ENCODE results near the gene USP10. TPM values are rescaled to one million over a fixed set of nuclear protein-coding genes. Genes with fewer than 3 reads are reported as not detected.

The USP10 gene
- polyA plus RNA-seq, 1 donor: 66.5 TPM

- peak in 1 of 2 donors; percentile 79 for DNase-seq
- no peaks in the 10 kb centered on the region for H3K9me3 ChIP-seq (ENCODE audit: control insufficient read depth, low read depth, low read length)
- peak overlapping the region; percentile 79 for H3K27ac ChIP-seq (ENCODE audit: low read length)
- 67% methylated on average over 3 of the region's 17 CpGs for WGBS (ENCODE audit: insufficient coverage, low lambda C conversion rate)
- H3K36me3 ChIP-seq (ENCODE audit: control insufficient read depth, insufficient read depth, low read length): peaks cover 20% of the 10 kb centered on the region
- peaks cover 37% of the 10 kb centered on the region for H3K4me1 ChIP-seq (ENCODE audit: control insufficient read depth, insufficient read depth, low read length)
- no peaks in the 10 kb centered on the region for H3K27me3 ChIP-seq (ENCODE audit: control insufficient read depth, insufficient read depth, low read length)
- no peak overlapping the region for H3K4me3 ChIP-seq (ENCODE audit: low read length)
Observed at GRCh38 chr16:84735849-84736586, 36.2 kb downstream of the USP10 start.

- Histone ChIP-seq H3K4me3 (ENCODE audit: low read length) (no peak overlapping the region), H3K36me3 (ENCODE audit: control insufficient read depth, insufficient read depth, low read length) (peaks cover 31% of the 10 kb centered on the region), H3K9me3 (ENCODE audit: control insufficient read depth, low read depth, low read length) (no peaks in the 10 kb centered on the region), H3K27ac (ENCODE audit: low read length) (peak overlapping the region; percentile 79), H3K4me1 (ENCODE audit: control insufficient read depth, insufficient read depth, low read length) (peaks cover 40% of the 10 kb centered on the region), H3K27me3 (ENCODE audit: control insufficient read depth, insufficient read depth, low read length) (no peaks in the 10 kb centered on the region)
- peak in 1 of 2 donors; percentile 67 for DNase-seq
- no CpG with 5 or more reads among the region's 12 CpGs for WGBS (ENCODE audit: insufficient coverage, low lambda C conversion rate)
Observed at GRCh38 chr16:84737192-84738011, 37.6 kb downstream of the USP10 start.

DNA sequence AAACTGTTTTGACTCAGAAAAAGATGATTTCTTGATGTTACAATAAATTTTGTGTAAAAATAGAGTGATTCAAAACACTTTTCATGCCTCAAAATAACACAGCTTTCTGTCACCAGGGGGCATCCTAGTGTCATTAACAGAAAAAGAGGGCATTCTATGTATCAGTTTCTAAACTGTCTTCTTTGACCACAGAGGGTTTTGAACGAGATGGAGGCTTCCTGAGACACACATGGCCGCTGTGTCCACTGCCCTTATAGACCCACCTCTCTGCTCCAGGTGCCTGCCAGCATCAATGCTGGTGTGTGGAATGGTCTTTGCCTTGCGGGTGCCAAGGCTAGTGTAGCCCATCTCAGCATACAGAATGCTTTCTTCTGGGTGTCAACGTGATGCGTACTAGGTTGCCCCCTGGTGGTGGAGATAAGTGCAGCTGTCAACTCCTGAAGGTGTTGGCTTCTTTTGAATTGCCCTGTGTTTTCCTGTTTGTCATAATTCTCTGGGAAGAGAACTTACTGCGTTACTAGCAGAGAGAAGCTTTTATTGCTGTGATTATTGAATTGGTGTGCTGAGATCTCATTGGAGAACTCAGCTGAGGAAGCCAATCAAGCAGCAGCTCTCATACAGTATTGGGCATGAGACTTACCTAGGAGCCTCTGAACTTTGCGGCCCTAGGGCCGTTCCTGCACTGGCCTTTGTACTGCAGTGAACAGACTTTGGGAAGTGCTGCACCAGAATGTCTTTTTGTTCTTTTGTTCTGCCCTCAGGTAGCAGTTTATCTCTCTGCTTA is 38.6 kb downstream of the USP10 start:
- no CpG with 5 or more reads among the region's 8 CpGs for WGBS (ENCODE audit: insufficient coverage, low lambda C conversion rate)

DNA sequence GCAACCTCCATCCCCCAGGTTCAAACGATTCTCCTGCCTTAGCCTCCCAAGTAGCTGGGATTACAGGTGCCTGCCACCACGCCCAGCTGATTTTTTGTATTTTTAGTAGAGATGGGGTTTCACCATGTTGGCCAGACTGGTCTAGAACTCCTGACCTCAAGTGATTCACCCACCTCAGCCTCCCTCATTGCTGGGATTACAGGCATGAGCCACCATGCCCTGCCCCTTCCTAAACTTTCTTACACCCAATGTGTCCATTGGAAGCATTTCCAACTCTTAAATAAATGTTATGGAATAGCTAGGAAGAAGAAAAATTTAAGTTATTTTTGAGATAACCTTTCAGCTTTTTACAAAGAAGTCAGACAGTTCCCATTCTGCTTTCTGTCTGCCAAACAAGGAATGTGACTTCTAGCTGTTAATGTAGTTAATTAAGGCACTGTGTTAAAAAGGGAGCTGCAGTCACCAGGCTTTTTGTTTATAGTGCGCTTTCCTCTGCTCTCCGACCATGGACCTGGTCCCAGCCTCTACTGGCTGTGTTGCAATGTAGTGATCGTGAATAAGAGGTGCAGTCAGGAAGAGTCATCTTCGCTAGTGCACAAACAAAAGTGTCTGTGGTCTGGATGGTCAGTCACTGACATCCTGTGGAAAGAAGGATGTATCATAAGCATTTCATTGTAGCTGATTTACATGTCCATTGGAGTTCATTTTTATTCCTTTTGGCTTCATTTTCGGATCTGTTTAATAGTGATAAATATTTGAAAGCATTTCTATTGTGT is 39.7 kb downstream of the USP10 start:
- WGBS (ENCODE audit: insufficient coverage, low lambda C conversion rate): 88% methylated on average over 1 of the region's 7 CpGs
- DNase-seq: no peak
- H3K4me3 ChIP-seq (ENCODE audit: low read length): no peak overlapping the region
- no peaks in the 10 kb centered on the region for H3K9me3 ChIP-seq (ENCODE audit: control insufficient read depth, low read depth, low read length)
- no peak overlapping the region for H3K27ac ChIP-seq (ENCODE audit: low read length)
- peaks cover 31% of the 10 kb centered on the region for H3K36me3 ChIP-seq (ENCODE audit: control insufficient read depth, insufficient read depth, low read length)
- no peaks in the 10 kb centered on the region for H3K27me3 ChIP-seq (ENCODE audit: control insufficient read depth, insufficient read depth, low read length)
- H3K4me1 ChIP-seq (ENCODE audit: control insufficient read depth, insufficient read depth, low read length): peaks cover 40% of the 10 kb centered on the region

More for the DNA sequence above, 38.6 kb downstream of the USP10 start:
- Histone ChIP-seq H3K27ac (ENCODE audit: low read length) (peak overlapping the region; percentile 79), H3K4me3 (ENCODE audit: low read length) (no peak overlapping the region), H3K36me3 (ENCODE audit: control insufficient read depth, insufficient read depth, low read length) (peaks cover 36% of the 10 kb centered on the region), H3K9me3 (ENCODE audit: control insufficient read depth, low read depth, low read length) (no peaks in the 10 kb centered on the region), H3K4me1 (ENCODE audit: control insufficient read depth, insufficient read depth, low read length) (peaks cover 40% of the 10 kb centered on the region), H3K27me3 (ENCODE audit: control insufficient read depth, insufficient read depth, low read length) (no peaks in the 10 kb centered on the region)
- DNase-seq: peak; percentile 81 to 83

GRCh38 chr16:84740596-84741116 is 40.9 kb downstream of the USP10 start:
- Histone ChIP-seq H3K4me3 (ENCODE audit: low read length) (no peak overlapping the region), H3K4me1 (ENCODE audit: control insufficient read depth, insufficient read depth, low read length) (peaks cover 36% of the 10 kb centered on the region), H3K27ac (ENCODE audit: low read length) (peak overlapping the region; percentile 0), H3K36me3 (ENCODE audit: control insufficient read depth, insufficient read depth, low read length) (peaks cover 33% of the 10 kb centered on the region), H3K9me3 (ENCODE audit: control insufficient read depth, low read depth, low read length) (no peaks in the 10 kb centered on the region), H3K27me3 (ENCODE audit: control insufficient read depth, insufficient read depth, low read length) (no peaks in the 10 kb centered on the region)
- no CpG with 5 or more reads among the region's 5 CpGs for WGBS (ENCODE audit: insufficient coverage, low lambda C conversion rate)
- DNase-seq: no peak

DNA sequence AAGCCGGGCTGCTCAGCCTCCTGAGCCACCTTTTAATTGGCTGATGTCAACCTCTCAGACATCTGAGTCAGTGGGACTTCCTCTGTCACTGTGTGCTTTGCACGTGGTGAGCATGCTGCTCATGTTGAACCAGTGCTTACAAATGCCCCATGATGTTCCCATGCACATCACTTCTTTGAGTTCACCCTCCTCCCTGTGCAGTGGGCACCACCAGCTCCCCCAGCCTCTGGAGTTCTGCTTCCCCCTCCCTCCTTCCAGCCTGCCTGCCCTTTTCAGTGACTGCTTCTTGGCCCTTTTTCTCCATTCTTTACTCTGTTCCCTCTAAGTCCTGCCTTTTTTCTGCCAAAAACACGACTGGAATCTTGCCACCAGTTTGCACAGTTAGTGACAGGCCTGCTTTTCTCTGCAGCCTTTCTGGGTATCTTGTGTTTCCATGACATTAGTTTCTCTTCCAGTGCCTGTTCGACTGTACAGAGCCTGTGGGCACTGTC is 41.6 kb downstream of the USP10 start:
- no CpG with 5 or more reads among the region's 4 CpGs for WGBS (ENCODE audit: insufficient coverage, low lambda C conversion rate)
- H3K27me3 ChIP-seq (ENCODE audit: control insufficient read depth, insufficient read depth, low read length): no peaks in the 10 kb centered on the region
- H3K27ac ChIP-seq (ENCODE audit: low read length): no peak overlapping the region
- H3K36me3 ChIP-seq (ENCODE audit: control insufficient read depth, insufficient read depth, low read length): peaks cover 38% of the 10 kb centered on the region
- DNase-seq: no peak
- H3K9me3 ChIP-seq (ENCODE audit: control insufficient read depth, low read depth, low read length): no peaks in the 10 kb centered on the region
- peaks cover 32% of the 10 kb centered on the region for H3K4me1 ChIP-seq (ENCODE audit: control insufficient read depth, insufficient read depth, low read length)
- H3K4me3 ChIP-seq (ENCODE audit: low read length): no peak overlapping the region

GRCh38 chr16:84742641-84743092 is 42.9 kb downstream of the USP10 start:
- WGBS (ENCODE audit: insufficient coverage, low lambda C conversion rate): 100% methylated on average over 1 of the region's 10 CpGs
- Histone ChIP-seq H3K27ac (ENCODE audit: low read length) (no peak overlapping the region), H3K4me1 (ENCODE audit: control insufficient read depth, insufficient read depth, low read length) (peaks cover 19% of the 10 kb centered on the region), H3K27me3 (ENCODE audit: control insufficient read depth, insufficient read depth, low read length) (no peaks in the 10 kb centered on the region), H3K9me3 (ENCODE audit: control insufficient read depth, low read depth, low read length) (no peaks in the 10 kb centered on the region), H3K36me3 (ENCODE audit: control insufficient read depth, insufficient read depth, low read length) (peaks cover 40% of the 10 kb centered on the region), H3K4me3 (ENCODE audit: low read length) (no peak overlapping the region)
- DNase-seq: no peak

- WGBS (ENCODE audit: insufficient coverage, low lambda C conversion rate): 71% methylated on average over 1 of the region's 6 CpGs
- no peak overlapping the region for H3K4me3 ChIP-seq (ENCODE audit: low read length)
- no peaks in the 10 kb centered on the region for H3K9me3 ChIP-seq (ENCODE audit: control insufficient read depth, low read depth, low read length)
- no peak overlapping the region for H3K27ac ChIP-seq (ENCODE audit: low read length)
- no peaks in the 10 kb centered on the region for H3K27me3 ChIP-seq (ENCODE audit: control insufficient read depth, insufficient read depth, low read length)
- H3K4me1 ChIP-seq (ENCODE audit: control insufficient read depth, insufficient read depth, low read length): peaks cover 3% of the 10 kb centered on the region
- no peak for DNase-seq
- peaks cover 36% of the 10 kb centered on the region for H3K36me3 ChIP-seq (ENCODE audit: control insufficient read depth, insufficient read depth, low read length)
Observed at GRCh38 chr16:84746231-84746630, 46.4 kb downstream of the USP10 start.

GRCh38 chr16:84746875-84747274 is 47.1 kb downstream of the USP10 start:
- no peaks in the 10 kb centered on the region for H3K27me3 ChIP-seq (ENCODE audit: control insufficient read depth, insufficient read depth, low read length)
- no CpG with 5 or more reads among the region's 11 CpGs for WGBS (ENCODE audit: insufficient coverage, low lambda C conversion rate)
- peaks cover 30% of the 10 kb centered on the region for H3K36me3 ChIP-seq (ENCODE audit: control insufficient read depth, insufficient read depth, low read length)
- H3K4me1 ChIP-seq (ENCODE audit: control insufficient read depth, insufficient read depth, low read length): no peaks in the 10 kb centered on the region
- H3K27ac ChIP-seq (ENCODE audit: low read length): no peak overlapping the region
- DNase-seq: no peak
- H3K4me3 ChIP-seq (ENCODE audit: low read length): no peak overlapping the region
- H3K9me3 ChIP-seq (ENCODE audit: control insufficient read depth, low read depth, low read length): no peaks in the 10 kb centered on the region
